Neuronal stem cell (in vitro differentiated cells): ENCODE measurements around the gene C12orf57.

Source experiments
- DNase-seq: peaks from one replicate; pipeline ENCODE4 v3.0.0-alpha.2; 2013; ENCODE audit warnings: low spot score
- H2AFZ ChIP-seq: one replicate; pipeline ENCODE4 v1.6.1; 2013; ENCODE audit warnings: mild to moderate bottlenecking, low read length, inconsistent platforms
- H2AK5ac ChIP-seq: 2 replicates; pipeline ENCODE4 v1.6.1; 2013; ENCODE audit warnings: low read depth, mild to moderate bottlenecking, inconsistent platforms, low read length, moderate library complexity, mixed read lengths
- H2BK120ac ChIP-seq: 2 replicates; pipeline ENCODE4 v1.6.1; 2013; ENCODE audit warnings: low read depth, mild to moderate bottlenecking, inconsistent platforms, low read length, moderate library complexity, mixed read lengths
- H2BK12ac ChIP-seq: one replicate; pipeline ENCODE4 v1.6.1; 2013; ENCODE audit warnings: low read length, inconsistent platforms
- H2BK15ac ChIP-seq: 2 replicates; pipeline ENCODE4 v1.6.1; 2013; ENCODE audit warnings: mild to moderate bottlenecking, low read length, inconsistent platforms, mixed read lengths
- H2BK5ac ChIP-seq: one replicate; pipeline ENCODE4 v1.6.1; 2013; ENCODE audit warnings: inconsistent platforms, mild to moderate bottlenecking, low read length, moderate library complexity
- H3K14ac ChIP-seq: one replicate; pipeline ENCODE4 v1.6.1; 2013; ENCODE audit warnings: low read length, inconsistent platforms
- H3K18ac ChIP-seq: 2 replicates; pipeline ENCODE4 v1.6.1; 2013; ENCODE audit warnings: low read length, inconsistent platforms
- H3K23ac ChIP-seq: 2 replicates; pipeline ENCODE4 v1.6.1; 2013; ENCODE audit warnings: low read depth, mild to moderate bottlenecking, mixed read lengths, low read length, inconsistent platforms; ENCODE audit not compliant: poor library complexity
- H3K27ac ChIP-seq: replicated peaks from 3 replicates; pipeline ENCODE4 v1.5.1; 2013; ENCODE audit warnings: low read length, inconsistent platforms
- H3K27me3 ChIP-seq, 3 experiments: 2 replicates each; pipeline ENCODE4 v1.6.1; 2013; ENCODE audit warnings: low read length in 3 of 3, mild to moderate bottlenecking in 2 of 3, inconsistent platforms in 1 of 3, low read depth in 1 of 3, mixed read lengths in 1 of 3, moderate library complexity in 1 of 3; ENCODE audit not compliant: control insufficient read depth in 3 of 3, insufficient read depth in 3 of 3
- H3K36me3 ChIP-seq, 2 donors: replicated peaks in 1 of 2; 2 replicates each; pipeline ENCODE4 v1.6.1; 2013; ENCODE audit warnings: low read length in 2 of 2; ENCODE audit not compliant: control insufficient read depth in 2 of 2, insufficient read depth in 2 of 2
- H3K4ac ChIP-seq: 2 replicates; pipeline ENCODE4 v1.6.1; 2013; ENCODE audit warnings: inconsistent platforms, mild to moderate bottlenecking, low read length, moderate library complexity
- H3K4me1 ChIP-seq, 2 donors: 1 replicate in 1 of 2; 2 replicates in 1 of 2; pipeline ENCODE4 v1.6.1; 2013; ENCODE audit warnings: low read length in 2 of 2, low read depth in 1 of 2; ENCODE audit not compliant: control insufficient read depth in 2 of 2, insufficient read depth in 1 of 2
- H3K4me2 ChIP-seq: one replicate; pipeline ENCODE4 v1.6.1; 2013; ENCODE audit warnings: mild to moderate bottlenecking, low read length, inconsistent platforms; ENCODE audit not compliant: insufficient read depth, poor library complexity, severe bottlenecking
- H3K4me3 ChIP-seq, 2 donors: 2 replicates each; pipeline ENCODE4 v1.5.1; 2013; ENCODE audit warnings: low read length in 2 of 2, mild to moderate bottlenecking in 2 of 2, inconsistent platforms in 1 of 2, moderate library complexity in 1 of 2
- H3K79me1 ChIP-seq: one replicate; pipeline ENCODE4 v1.6.1; 2013; ENCODE audit warnings: low read depth, mild to moderate bottlenecking, inconsistent platforms, low read length, moderate library complexity
- H3K9ac ChIP-seq: one replicate; pipeline ENCODE4 v1.6.1; 2013; ENCODE audit warnings: mild to moderate bottlenecking, low read depth, low read length, inconsistent platforms; ENCODE audit not compliant: poor library complexity
- H3K9me3 ChIP-seq, 2 donors: replicated peaks in 1 of 2; 2 replicates each; pipeline versions ENCODE3 to v1.6.1; 2013; ENCODE audit warnings: low read length in 2 of 2, mild to moderate bottlenecking in 2 of 2, inconsistent platforms in 1 of 2, low read depth in 1 of 2, mixed read lengths in 1 of 2, moderate library complexity in 1 of 2; ENCODE audit not compliant: control insufficient read depth in 2 of 2, insufficient read depth in 1 of 2
- H4K8ac ChIP-seq: one replicate; pipeline ENCODE4 v1.6.1; 2013; ENCODE audit warnings: low read depth, mild to moderate bottlenecking, inconsistent platforms, low read length, moderate library complexity
- H4K91ac ChIP-seq: one replicate; pipeline ENCODE4 v1.6.1; 2013; ENCODE audit warnings: low read length, low read depth, mild to moderate bottlenecking, inconsistent platforms; ENCODE audit not compliant: poor library complexity
- WGBS, 2 donors: extraction: QIAGEN DNeasy Blood & Tissue Kit; methylation state at CpG; one replicate each; pipeline ENCODE4 v1.1.7; 2013; ENCODE audit warnings: missing lambda C conversion rate in 2 of 2, mixed read lengths in 1 of 2; ENCODE audit not compliant: insufficient read length in 2 of 2, insufficient replicate concordance in 1 of 2; ENCODE audit errors: extremely low coverage in 2 of 2; 5-methylcytosine and 5-hydroxymethylcytosine counted together

The C12orf57 gene

DNA sequence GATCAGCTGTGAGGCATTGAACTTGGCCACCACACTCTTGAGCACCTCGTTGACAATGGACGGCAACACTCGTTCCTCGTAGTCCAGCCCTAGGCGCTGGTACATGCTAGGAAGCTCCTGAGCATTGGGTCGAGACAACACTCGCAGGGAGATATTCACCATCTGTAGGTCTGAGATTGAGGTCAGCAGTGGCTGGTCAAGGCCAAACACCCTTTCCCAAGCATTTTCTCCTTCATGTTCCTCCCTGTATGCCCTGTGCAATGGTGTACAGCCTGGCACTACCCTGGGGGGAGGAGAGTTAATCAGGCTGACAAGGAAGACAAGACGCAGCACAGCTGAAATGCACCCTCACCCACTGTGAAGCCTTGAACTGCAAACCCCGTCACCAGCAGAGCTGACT is 24.6 kb downstream of the C12orf57 start:
- no peak overlapping the region for H2BK12ac ChIP-seq
- no peak overlapping the region for H3K4me2 ChIP-seq
- no peak overlapping the region for H3K27ac ChIP-seq
- WGBS, 2 donors, result no CpG with 5 or more reads among the region's 9 CpGs
- H4K91ac ChIP-seq, result no peak overlapping the region
- no peaks in the 10 kb centered on the region for H3K27me3 ChIP-seq
- peaks cover 7 to 17% of the 10 kb centered on the region in 2 donors for H3K4me1 ChIP-seq
- H4K8ac ChIP-seq, result no peak overlapping the region
- no peak overlapping the region for H2BK15ac ChIP-seq
- H3K4me3 ChIP-seq, result no peak overlapping the region
- H3K9me3 ChIP-seq, result no peaks in the 10 kb centered on the region
- no peak overlapping the region for H3K23ac ChIP-seq
- no peak overlapping the region for H2BK120ac ChIP-seq
- H3K36me3 ChIP-seq, result peaks cover 30 to 59% of the 10 kb centered on the region in 2 donors
- no peak overlapping the region for H3K18ac ChIP-seq
- no peak overlapping the region for H2BK5ac ChIP-seq
- H3K79me1 ChIP-seq, result peaks cover 3% of the 10 kb centered on the region
- no peak overlapping the region for H2AFZ ChIP-seq
- H3K14ac ChIP-seq, result no peak overlapping the region
- no peak overlapping the region for H3K4ac ChIP-seq
- DNase-seq, result no peak
- no peak overlapping the region for H2AK5ac ChIP-seq
- no peak overlapping the region for H3K9ac ChIP-seq

GRCh38 chr12:6970096-6970527 is 26.3 kb downstream of the C12orf57 start:
- Histone ChIP-seq H3K79me1 (peaks cover 3% of the 10 kb centered on the region), H3K18ac (peak overlapping the region; percentile 81), H3K27ac (no peak overlapping the region), H3K23ac (peak overlapping the region; percentile 93), H3K14ac (peak overlapping the region; percentile 78), H4K91ac (no peak overlapping the region), H3K27me3 (no peaks in the 10 kb centered on the region), H3K4me2 (peak overlapping the region; percentile 97), H2BK5ac (peak overlapping the region; percentile 96), H3K9me3 (no peaks in the 10 kb centered on the region), H3K4me1 (peaks cover 7 to 14% of the 10 kb centered on the region in 2 donors), H3K9ac (peak overlapping the region; percentile 93), H2AFZ (peak overlapping the region; percentile 79), H3K36me3 (peaks cover 44 to 63% of the 10 kb centered on the region in 2 donors), H2BK12ac (no peak overlapping the region), H4K8ac (peak overlapping the region; percentile 93), H2BK15ac (peak overlapping the region; percentile 68), H3K4ac (peak overlapping the region; percentile 13), H2AK5ac (peak overlapping the region; percentile 91), H3K4me3 (peak overlapping the region; percentile 75 to 96), H2BK120ac (no peak overlapping the region)
- DNase-seq, result no peak
- no CpG with 5 or more reads among the region's 31 CpGs for WGBS, 2 donors

- H3K18ac ChIP-seq, result no peak overlapping the region
- no peak overlapping the region for H3K4ac ChIP-seq
- peaks cover 47 to 64% of the 10 kb centered on the region in 2 donors for H3K36me3 ChIP-seq
- DNase-seq, result no peak
- H3K27ac ChIP-seq, result no peak overlapping the region
- no peak overlapping the region for H2BK5ac ChIP-seq
- WGBS, 2 donors, result no CpG with 5 or more reads among the region's 6 CpGs
- no peak overlapping the region for H2AFZ ChIP-seq
- no peak overlapping the region for H3K9ac ChIP-seq
- H4K8ac ChIP-seq, result no peak overlapping the region
- no peak overlapping the region for H2BK120ac ChIP-seq
- no peak overlapping the region for H4K91ac ChIP-seq
- no peaks in the 10 kb centered on the region for H3K27me3 ChIP-seq
- peaks cover 3% of the 10 kb centered on the region for H3K79me1 ChIP-seq
- no peak overlapping the region for H2BK12ac ChIP-seq
- no peak overlapping the region for H3K14ac ChIP-seq
- H3K23ac ChIP-seq, result no peak overlapping the region
- no peak overlapping the region for H3K4me3 ChIP-seq
- no peaks in the 10 kb centered on the region for H3K9me3 ChIP-seq
- H3K4me1 ChIP-seq, result peaks cover 6% of the 10 kb centered on the region in 2 donors
- H3K4me2 ChIP-seq, result no peak overlapping the region
- H2AK5ac ChIP-seq, result no peak overlapping the region
- H2BK15ac ChIP-seq, result no peak overlapping the region
Measured at GRCh38 chr12:6974180-6974579, 30.4 kb downstream of the C12orf57 start.

GRCh38 chr12:6975297-6976032 is 31.6 kb downstream of the C12orf57 start:
- Histone ChIP-seq H3K79me1 (no peaks in the 10 kb centered on the region), H3K27ac (no peak overlapping the region)

More at GRCh38 chr12:6975297-6976032, 31.6 kb downstream of the C12orf57 start:
- no peak overlapping the region for H3K14ac ChIP-seq
- no peaks in the 10 kb centered on the region for H3K9me3 ChIP-seq
- no peaks in the 10 kb centered on the region for H3K27me3 ChIP-seq
- no peak overlapping the region for H2BK5ac ChIP-seq
- H4K8ac ChIP-seq, result no peak overlapping the region
- H4K91ac ChIP-seq, result no peak overlapping the region
- H3K4ac ChIP-seq, result no peak overlapping the region
- no peak overlapping the region for H2BK15ac ChIP-seq
- no peak overlapping the region for H3K18ac ChIP-seq
- no CpG with 5 or more reads among the region's 2 CpGs for WGBS, 2 donors
- H2BK12ac ChIP-seq, result no peak overlapping the region
- H2BK120ac ChIP-seq, result no peak overlapping the region
- no peak overlapping the region for H3K4me2 ChIP-seq
- H3K9ac ChIP-seq, result no peak overlapping the region
- no peak overlapping the region for H3K4me3 ChIP-seq
- H2AK5ac ChIP-seq, result no peak overlapping the region
- H3K36me3 ChIP-seq, result peaks cover 51 to 75% of the 10 kb centered on the region in 2 donors
- DNase-seq, result no peak
- H2AFZ ChIP-seq, result no peak overlapping the region
- H3K23ac ChIP-seq, result no peak overlapping the region
- peaks cover 2 to 4% of the 10 kb centered on the region in 2 donors for H3K4me1 ChIP-seq
